Activated CD8-positive, alpha-beta memory T cell treated with anti-CD3 and anti-CD28 coated beads, Interleukin-2, amount 50 U/mL, for 24 hours (primary cell): ENCODE data around the gene SLC25A52.
A peak's percentile ranks its signal among the peaks of the same experiment; 100 is the strongest.
"Not testable (repeated sequence)": the region's sequence is repeated elsewhere in the genome, so short reads cannot be mapped to it uniquely, and the experiment has no call there.

Experiments
- DNase-seq: peaks from one replicate; pipeline ENCODE4 v3.0.0-alpha.2; 2020; ENCODE audit errors: extremely low read depth

The SLC25A52 gene

GRCh38 chr18:31760695-31761094 is at the start of gene SLC25A52:
Gene SLC25A52 (minus strand): TSS chr18:31760880. CDS start chr18:31760661, 219 bp downstream.
- no peak for DNase-seq

- not testable (repeated sequence) for DNase-seq
These were observed 48.4 kb upstream of the SLC25A52 start for GRCh38 chr18:31809049-31809448.

GRCh38 chr18:31801078-31801477 is 40.4 kb upstream of the SLC25A52 start:
- DNase-seq = no peak

GRCh38 chr18:31799257-31799656 is 38.6 kb upstream of the SLC25A52 start:
- not testable (repeated sequence) for DNase-seq

GRCh38 chr18:31798399-31798798 is 37.7 kb upstream of the SLC25A52 start:
- no peak for DNase-seq

- DNase-seq = no peak
These were observed 35.1 kb upstream of the SLC25A52 start for GRCh38 chr18:31795747-31796146.

- DNase-seq = no peak
These were observed 32.9 kb upstream of the SLC25A52 start for GRCh38 chr18:31793531-31793930.

GRCh38 chr18:31792580-31792911 is 31.9 kb upstream of the SLC25A52 start:
- DNase-seq = no peak

GRCh38 chr18:31791817-31792579 is 31.3 kb upstream of the SLC25A52 start:
- DNase-seq = no peak

- no peak for DNase-seq
These were observed 28.7 kb upstream of the SLC25A52 start for GRCh38 chr18:31789409-31789808.

GRCh38 chr18:31783059-31783458 is 22.4 kb upstream of the SLC25A52 start:
- no peak for DNase-seq

- no peak for DNase-seq
These were observed 17.8 kb upstream of the SLC25A52 start for GRCh38 chr18:31778391-31778950.

GRCh38 chr18:31776093-31776492 is 15.4 kb upstream of the SLC25A52 start:
- DNase-seq = no peak

- no peak for DNase-seq
These were observed 14.3 kb upstream of the SLC25A52 start for GRCh38 chr18:31774962-31775361.

- no peak for DNase-seq
These were observed 13.8 kb upstream of the SLC25A52 start for GRCh38 chr18:31774477-31774785.

GRCh38 chr18:31773774-31774476 is 13.2 kb upstream of the SLC25A52 start:
- DNase-seq = no peak

- no peak for DNase-seq
These were observed 12.0 kb upstream of the SLC25A52 start for GRCh38 chr18:31772699-31773098.

GRCh38 chr18:31750273-31750672 is 10.4 kb downstream of the SLC25A52 start:
- no peak for DNase-seq

- DNase-seq = no peak
These were observed 14.3 kb downstream of the SLC25A52 start for GRCh38 chr18:31746396-31746795.

- no peak for DNase-seq
These were observed 16.2 kb downstream of the SLC25A52 start for GRCh38 chr18:31744321-31745067.

GRCh38 chr18:31743600-31743999 is 17.1 kb downstream of the SLC25A52 start:
- not testable (repeated sequence) for DNase-seq

GRCh38 chr18:31741097-31741735 is 19.5 kb downstream of the SLC25A52 start:
- DNase-seq = peak; percentile 23
